Measurements from ENCODE around the gene DYNC2H1. TPM values are rescaled to one million over a fixed set of nuclear protein-coding genes. Genes with fewer than 3 reads are reported as not detected.

DYNC2H1 gene
- total and polyA plus RNA-seq, 4 donors: 6.4 to 102 (median 23.7) TPM

DNA sequence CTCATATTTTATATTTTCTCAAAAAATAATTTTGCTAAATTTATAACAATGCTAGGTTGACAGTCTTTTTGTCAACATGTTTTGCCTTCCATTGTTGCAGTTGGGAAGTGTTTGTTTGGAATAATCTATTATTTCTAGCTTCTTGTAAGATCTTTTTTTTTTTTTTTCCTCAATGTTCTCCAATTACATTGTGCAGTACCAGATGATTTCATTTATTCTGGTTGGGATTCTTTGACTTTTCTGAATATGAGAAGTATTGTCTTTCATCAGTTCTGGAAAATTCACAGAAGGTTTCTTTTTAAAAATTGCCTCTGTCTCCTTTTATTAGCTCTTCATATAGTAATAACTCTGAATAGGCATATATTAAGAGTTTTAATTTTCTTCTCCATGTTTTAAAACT lies 245.4 kb downstream of the DYNC2H1 start:
- H3K27me3 ChIP-seq (ENCODE audit: control insufficient read depth in 3 of 3, insufficient read depth in 3 of 3, low read length in 2 of 3): no peaks in the 10 kb centered on the region
- no peaks in the 10 kb centered on the region for H3K4me1 ChIP-seq (ENCODE audit: control insufficient read depth in 5 of 5, insufficient read depth in 5 of 5, low read length in 5 of 5)
- no peak overlapping the region for H3K9ac ChIP-seq (ENCODE audit: insufficient read depth in 1 of 2, low read length in 2 of 2)
- ATAC-seq (ENCODE audit: insufficient read depth, low FRiP score): no peak
- no peak overlapping the region for H3K27ac ChIP-seq (ENCODE audit: low read depth in 1 of 2, low read length in 1 of 2)
- no peaks in the 10 kb centered on the region for H3K9me3 ChIP-seq (ENCODE audit: control insufficient read depth in 4 of 4, insufficient read depth in 3 of 4, low read length in 3 of 4)
- H3K36me3 ChIP-seq (ENCODE audit: control insufficient read depth in 4 of 4, insufficient read depth in 4 of 4, low read length in 4 of 4): no peaks in the 10 kb centered on the region
- TF ChIP-seq, protein P1, sequence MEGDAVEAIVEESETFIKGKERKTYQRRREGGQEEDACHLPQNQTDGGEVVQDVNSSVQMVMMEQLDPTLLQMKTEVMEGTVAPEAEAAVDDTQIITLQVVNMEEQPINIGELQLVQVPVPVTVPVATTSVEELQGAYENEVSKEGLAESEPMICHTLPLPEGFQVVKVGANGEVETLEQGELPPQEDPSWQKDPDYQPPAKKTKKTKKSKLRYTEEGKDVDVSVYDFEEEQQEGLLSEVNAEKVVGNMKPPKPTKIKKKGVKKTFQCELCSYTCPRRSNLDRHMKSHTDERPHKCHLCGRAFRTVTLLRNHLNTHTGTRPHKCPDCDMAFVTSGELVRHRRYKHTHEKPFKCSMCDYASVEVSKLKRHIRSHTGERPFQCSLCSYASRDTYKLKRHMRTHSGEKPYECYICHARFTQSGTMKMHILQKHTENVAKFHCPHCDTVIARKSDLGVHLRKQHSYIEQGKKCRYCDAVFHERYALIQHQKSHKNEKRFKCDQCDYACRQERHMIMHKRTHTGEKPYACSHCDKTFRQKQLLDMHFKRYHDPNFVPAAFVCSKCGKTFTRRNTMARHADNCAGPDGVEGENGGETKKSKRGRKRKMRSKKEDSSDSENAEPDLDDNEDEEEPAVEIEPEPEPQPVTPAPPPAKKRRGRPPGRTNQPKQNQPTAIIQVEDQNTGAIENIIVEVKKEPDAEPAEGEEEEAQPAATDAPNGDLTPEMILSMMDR (IDR thresholded peaks at IDR 0.05; ENCODE audit: control extremely low read depth, extremely low read depth): no peak
- no peak for DNase-seq
- no peak overlapping the region for H3K4me3 ChIP-seq

DNA sequence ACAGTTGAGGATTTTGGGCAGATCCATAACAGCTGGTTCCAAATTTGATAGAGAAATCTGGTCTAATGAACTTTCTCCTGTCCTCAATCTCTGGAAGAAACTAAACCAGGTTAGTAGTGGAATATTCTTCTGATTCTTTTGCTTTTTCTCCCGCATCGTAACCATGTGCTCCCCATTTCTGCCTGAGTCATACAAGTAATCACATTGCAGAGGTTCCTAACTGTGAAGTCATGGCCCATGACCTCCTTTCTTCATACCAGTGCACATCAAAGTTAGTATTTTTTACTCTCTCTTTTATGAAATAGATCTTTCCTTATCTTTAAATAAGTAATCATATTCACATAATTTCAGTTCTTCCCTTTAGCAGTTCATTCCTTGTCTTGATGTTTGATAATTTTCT lies 249.0 kb downstream of the DYNC2H1 start:
- no peak for DNase-seq
- no peaks in the 10 kb centered on the region for H3K27me3 ChIP-seq (ENCODE audit: control insufficient read depth in 3 of 3, insufficient read depth in 3 of 3, low read length in 2 of 3)
- no peaks in the 10 kb centered on the region for H3K36me3 ChIP-seq (ENCODE audit: control insufficient read depth in 4 of 4, insufficient read depth in 4 of 4, low read length in 4 of 4)
- H3K4me3 ChIP-seq: no peak overlapping the region
- no peaks in the 10 kb centered on the region for H3K4me1 ChIP-seq (ENCODE audit: control insufficient read depth in 5 of 5, insufficient read depth in 5 of 5, low read length in 5 of 5)
- H3K9ac ChIP-seq (ENCODE audit: insufficient read depth in 1 of 2, low read length in 2 of 2): no peak overlapping the region
- H3K27ac ChIP-seq (ENCODE audit: low read depth in 1 of 2, low read length in 1 of 2): no peak overlapping the region
- no peaks in the 10 kb centered on the region for H3K9me3 ChIP-seq (ENCODE audit: control insufficient read depth in 4 of 4, insufficient read depth in 3 of 4, low read length in 3 of 4)
- 97 to 98% methylated on average over 2 of the region's 2 CpGs for WGBS, 2 donors
- no peak for ATAC-seq (ENCODE audit: insufficient read depth, low FRiP score)
- TF ChIP-seq, protein P1 (IDR thresholded peaks at IDR 0.05; ENCODE audit: control extremely low read depth, extremely low read depth): no peak

DNA sequence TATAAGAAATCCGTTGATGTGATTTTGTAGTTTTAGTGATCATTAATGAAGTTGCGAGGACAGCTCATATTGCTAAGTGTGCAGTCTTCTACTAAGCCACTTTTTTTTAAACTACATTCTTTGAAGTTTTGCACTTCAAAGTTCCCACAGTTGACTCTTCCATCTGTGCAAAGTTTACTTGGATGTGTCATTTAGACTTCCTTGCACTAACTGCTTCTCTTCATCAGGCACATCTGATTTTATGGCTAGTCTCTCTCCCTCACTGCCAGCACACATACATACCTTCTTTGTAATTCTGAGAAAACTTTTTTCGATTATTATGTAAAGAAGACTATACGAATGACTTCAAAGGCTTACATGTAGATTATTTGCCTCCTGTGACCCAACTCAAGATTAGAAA lies 250.0 kb downstream of the DYNC2H1 start:
- no peak for DNase-seq
- 83 to 90% methylated on average over 4 of the region's 4 CpGs for WGBS, 2 donors
- Histone ChIP-seq H3K4me1 (ENCODE audit: control insufficient read depth in 5 of 5, insufficient read depth in 5 of 5, low read length in 5 of 5) (no peaks in the 10 kb centered on the region), H3K4me3 (no peak overlapping the region), H3K27ac (ENCODE audit: low read depth in 1 of 2, low read length in 1 of 2) (no peak overlapping the region), H3K9ac (ENCODE audit: insufficient read depth in 1 of 2, low read length in 2 of 2) (no peak overlapping the region), H3K9me3 (ENCODE audit: control insufficient read depth in 4 of 4, insufficient read depth in 3 of 4, low read length in 3 of 4) (no peaks in the 10 kb centered on the region), H3K27me3 (ENCODE audit: control insufficient read depth in 3 of 3, insufficient read depth in 3 of 3, low read length in 2 of 3) (no peaks in the 10 kb centered on the region), H3K36me3 (ENCODE audit: control insufficient read depth in 4 of 4, insufficient read depth in 4 of 4, low read length in 4 of 4) (no peaks in the 10 kb centered on the region)
- TF ChIP-seq, protein P1 (IDR thresholded peaks at IDR 0.05; ENCODE audit: control extremely low read depth, extremely low read depth): no peak
- no peak for ATAC-seq (ENCODE audit: insufficient read depth, low FRiP score)

DNA sequence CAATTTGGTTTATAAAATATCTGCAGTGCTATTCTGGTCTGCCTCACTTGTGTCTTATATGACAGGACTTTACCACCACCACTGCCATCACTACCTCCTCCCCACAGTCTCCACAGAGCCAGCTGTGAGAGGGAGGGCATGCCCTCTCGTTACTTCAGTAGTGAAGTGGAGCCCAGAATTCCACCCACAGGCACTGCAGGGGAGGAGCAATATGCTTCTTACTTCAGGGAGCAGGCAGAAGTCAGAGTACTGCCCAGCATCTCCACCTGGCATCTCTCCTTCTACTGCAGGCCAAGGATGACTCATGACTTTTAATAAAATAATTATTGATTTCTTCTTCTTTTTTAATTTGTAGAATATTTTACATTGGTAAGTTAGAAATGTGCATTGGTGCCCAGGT lies 255.5 kb downstream of the DYNC2H1 start:
- no peaks in the 10 kb centered on the region for H3K27me3 ChIP-seq (ENCODE audit: control insufficient read depth in 3 of 3, insufficient read depth in 3 of 3, low read length in 2 of 3)
- peaks cover 0 to 2% (median 0%) of the 10 kb centered on the region in 5 donors for H3K4me1 ChIP-seq (ENCODE audit: control insufficient read depth in 5 of 5, insufficient read depth in 5 of 5, low read length in 5 of 5)
- no peak for ATAC-seq (ENCODE audit: insufficient read depth, low FRiP score)
- H3K9ac ChIP-seq (ENCODE audit: insufficient read depth in 1 of 2, low read length in 2 of 2): no peak overlapping the region
- DNase-seq: no peak
- TF ChIP-seq, protein P1 (IDR thresholded peaks at IDR 0.05; ENCODE audit: control extremely low read depth, extremely low read depth): no peak
- no peak overlapping the region for H3K27ac ChIP-seq (ENCODE audit: low read depth in 1 of 2, low read length in 1 of 2)
- H3K9me3 ChIP-seq (ENCODE audit: control insufficient read depth in 4 of 4, insufficient read depth in 3 of 4, low read length in 3 of 4): no peaks in the 10 kb centered on the region
- no peak overlapping the region for H3K4me3 ChIP-seq
- WGBS, 2 donors: 54 to 79% methylated on average over 1 of the region's 1 CpG
- peaks cover 0 to 4% (median 1%) of the 10 kb centered on the region in 4 donors for H3K36me3 ChIP-seq (ENCODE audit: control insufficient read depth in 4 of 4, insufficient read depth in 4 of 4, low read length in 4 of 4)
